ENCODE data around the gene ARMH3.

DNA sequence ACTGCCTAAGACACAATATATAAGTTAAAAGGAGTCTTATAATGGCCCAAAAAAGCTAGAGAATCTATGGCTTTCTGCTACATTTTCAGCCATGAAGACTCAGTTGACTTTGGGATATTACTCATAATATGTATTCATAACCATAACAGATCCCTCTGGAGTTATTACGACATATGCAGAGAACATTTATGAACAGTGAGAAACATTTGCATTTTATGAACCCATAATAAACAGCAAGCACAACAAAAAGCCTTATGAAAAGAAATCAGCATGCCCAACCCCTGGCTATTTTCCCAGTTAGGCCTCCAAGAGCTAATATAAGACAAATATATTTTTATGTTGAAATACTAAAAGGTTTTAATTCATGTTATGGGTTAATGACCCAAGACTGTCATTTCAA lies 52.4 kb downstream of the ARMH3 start:
- TF ChIP-seq, protein P1, sequence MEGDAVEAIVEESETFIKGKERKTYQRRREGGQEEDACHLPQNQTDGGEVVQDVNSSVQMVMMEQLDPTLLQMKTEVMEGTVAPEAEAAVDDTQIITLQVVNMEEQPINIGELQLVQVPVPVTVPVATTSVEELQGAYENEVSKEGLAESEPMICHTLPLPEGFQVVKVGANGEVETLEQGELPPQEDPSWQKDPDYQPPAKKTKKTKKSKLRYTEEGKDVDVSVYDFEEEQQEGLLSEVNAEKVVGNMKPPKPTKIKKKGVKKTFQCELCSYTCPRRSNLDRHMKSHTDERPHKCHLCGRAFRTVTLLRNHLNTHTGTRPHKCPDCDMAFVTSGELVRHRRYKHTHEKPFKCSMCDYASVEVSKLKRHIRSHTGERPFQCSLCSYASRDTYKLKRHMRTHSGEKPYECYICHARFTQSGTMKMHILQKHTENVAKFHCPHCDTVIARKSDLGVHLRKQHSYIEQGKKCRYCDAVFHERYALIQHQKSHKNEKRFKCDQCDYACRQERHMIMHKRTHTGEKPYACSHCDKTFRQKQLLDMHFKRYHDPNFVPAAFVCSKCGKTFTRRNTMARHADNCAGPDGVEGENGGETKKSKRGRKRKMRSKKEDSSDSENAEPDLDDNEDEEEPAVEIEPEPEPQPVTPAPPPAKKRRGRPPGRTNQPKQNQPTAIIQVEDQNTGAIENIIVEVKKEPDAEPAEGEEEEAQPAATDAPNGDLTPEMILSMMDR (IDR thresholded peaks at IDR 0.05): no peak
- TF ChIP-seq POLR2A (IDR thresholded peaks at IDR 0.05): no peak

All from breast epithelium (tissue), 3 donors.